GM21717 (cell line): ENCODE results near the gene KCND3.

Experiments used
- ATAC-seq: cut with Tn5 transposase; IDR thresholded peaks from one replicate; pipeline ENCODE4 v1.9.1; 2021; ENCODE audit warnings: mild to moderate bottlenecking, moderate library complexity; ENCODE audit not compliant: unreplicated experiment

KCND3 gene

DNA sequence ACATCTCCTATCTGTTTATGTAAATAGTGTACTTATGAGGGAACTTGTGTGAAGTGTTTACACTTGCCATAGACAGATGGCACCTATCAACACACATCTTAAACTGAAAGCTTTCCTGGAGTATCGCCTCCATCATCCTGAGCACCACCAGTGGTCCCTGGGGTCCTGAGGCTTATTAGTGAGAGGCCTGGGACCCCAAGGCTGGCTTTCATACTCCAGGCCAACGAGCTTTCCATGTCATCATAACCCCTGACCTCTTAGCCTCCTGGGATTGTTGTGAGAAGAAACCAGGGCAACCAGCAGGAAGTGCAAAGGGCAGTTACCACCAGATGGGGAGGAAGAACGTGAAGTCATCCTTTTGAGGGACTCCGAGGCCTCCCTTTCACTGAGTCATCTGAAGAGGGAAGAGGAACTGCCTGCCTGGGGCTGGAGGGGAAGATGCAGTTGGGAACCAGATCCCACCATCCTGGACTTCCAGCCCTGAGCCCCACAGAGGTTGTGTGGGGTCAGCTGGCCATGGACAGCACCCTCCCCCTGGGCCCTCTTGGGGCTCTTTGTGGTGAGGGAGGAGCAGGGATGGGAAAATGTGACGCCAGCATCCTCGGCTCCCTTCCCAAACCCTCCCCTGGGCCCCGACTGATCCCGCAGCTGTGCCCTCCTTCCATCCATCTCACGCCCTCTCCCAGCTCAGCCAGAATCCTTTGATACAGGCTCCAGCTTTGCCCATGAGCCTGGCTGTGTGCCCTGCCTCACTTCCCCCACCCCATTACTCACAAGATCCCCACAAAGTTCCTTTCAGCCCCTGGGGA, 256.1 kb downstream of the KCND3 start:
- ATAC-seq = no peak

DNA sequence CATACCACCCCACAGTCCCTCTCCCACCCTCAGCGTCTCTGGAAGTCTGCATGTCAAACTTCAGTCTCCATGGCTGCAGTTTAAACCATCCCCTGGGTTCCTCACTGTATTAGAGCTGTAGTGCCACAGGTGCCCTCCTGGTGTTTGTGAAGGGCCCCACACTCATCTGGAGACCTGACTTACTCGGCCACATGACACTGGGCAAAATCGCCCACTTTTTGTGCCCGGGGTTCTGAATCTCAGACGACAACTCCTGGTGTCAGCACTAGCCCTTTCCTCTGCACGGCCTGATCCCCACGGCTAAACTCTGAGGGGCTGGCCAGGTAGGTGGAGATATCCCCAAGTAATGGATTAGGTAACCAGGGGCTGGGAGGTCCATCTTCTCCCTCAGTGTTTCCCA, 256.8 kb downstream of the KCND3 start:
- no peak for ATAC-seq

DNA sequence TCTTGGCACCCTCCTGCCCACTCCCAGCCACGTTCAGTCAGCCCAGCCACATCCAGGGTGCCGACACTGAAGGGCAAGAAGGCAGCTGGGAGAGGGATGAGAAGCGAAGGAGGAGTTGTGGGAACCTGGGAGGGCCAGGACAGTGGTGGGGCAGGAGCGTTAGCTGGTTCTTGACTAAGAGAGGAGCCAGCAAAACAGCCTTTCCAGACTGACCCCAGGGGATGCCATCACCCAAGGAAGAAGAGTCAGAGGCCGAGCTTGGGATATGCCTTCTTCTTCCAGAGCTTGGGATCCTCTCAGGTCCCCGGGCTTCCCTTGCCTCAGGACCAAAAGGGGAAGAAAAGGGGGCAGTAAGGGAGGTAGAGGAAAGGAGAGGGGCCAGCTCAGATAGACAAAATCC, 257.5 kb downstream of the KCND3 start:
- no peak for ATAC-seq

DNA sequence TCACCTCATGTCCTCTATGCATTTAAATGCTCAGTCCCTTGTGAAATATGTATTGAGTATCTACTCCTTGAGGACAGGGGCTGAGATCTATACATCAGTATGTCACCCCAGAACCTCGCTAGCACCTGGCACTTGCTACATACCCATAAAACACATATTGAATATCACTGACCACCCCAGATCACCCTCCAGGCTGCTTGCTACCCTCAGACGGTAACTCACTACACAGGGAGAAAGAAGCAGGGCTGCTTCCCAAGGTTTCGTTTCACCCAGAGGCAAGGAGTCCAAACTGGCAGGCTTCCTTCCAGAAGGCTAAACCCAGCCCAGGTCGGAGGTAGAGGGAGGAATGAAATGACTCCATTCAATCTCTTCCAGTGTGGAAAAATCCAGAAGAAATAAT, 258.8 kb downstream of the KCND3 start:
- no peak for ATAC-seq

DNA sequence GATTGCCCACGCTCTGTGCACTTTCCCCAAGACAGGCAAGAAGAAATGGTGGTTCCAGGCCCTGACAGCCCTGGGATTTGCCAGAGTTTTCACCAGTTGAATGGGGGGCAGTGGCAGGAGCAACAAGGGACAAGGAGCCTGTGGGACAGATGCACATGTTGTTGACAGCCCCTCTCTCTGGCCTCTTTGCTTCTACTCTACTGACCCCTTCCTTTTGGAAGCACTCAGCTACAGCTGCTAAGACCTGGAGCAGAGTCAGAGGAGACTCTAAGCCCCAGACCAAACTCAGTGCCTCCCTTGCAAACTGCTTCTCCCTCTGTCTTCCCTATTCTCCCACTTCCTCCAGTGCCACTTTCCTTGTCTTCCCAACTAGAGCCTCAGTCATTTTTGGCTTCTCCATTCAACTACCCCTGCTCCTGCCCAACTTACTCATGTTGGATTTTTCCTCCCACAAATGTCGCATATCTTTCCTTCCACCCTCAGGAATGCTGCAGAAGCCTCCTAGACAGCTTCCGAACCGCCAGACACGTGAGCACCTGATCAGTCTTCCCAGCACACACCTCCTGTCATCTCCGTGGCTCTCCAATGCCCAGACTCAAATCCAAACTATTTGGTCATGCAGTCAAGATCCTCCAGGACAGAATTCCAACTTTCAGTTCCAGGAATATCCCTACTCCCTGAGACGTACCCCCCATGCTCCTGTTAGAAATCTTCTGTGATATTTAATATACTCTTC, 259.4 kb downstream of the KCND3 start:
- no peak for ATAC-seq

DNA sequence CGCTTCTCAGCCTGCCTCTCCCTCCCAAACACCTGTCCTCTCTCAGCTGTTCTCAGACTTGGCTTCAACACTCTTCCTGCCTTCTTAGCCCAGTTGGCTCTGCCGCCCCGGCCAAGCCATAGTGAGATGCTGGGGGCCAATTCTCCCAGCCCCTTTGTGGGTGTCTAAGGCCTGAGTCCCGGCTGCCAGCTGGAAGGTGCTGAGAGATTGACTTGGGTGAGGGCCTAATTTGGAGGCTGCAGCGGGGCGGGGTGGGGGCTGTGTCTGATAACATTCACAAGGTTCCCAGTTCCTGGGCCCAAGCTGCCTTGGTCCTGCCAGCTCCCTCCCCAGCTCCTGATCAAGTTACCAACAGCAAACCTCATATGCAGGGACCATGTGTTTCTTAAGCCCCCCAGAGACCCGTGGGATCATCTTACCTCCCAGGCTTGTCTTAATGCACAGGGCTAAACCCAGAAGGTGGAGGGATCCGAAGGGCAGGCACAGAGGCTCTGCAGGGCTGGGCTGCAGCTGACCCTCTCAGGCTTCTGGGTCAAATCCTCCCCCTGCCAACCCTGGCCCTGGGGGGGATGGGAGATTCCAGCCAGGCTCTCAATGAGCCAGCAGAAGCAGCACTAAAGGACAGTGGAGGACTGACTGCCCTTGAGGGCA, 260.1 kb downstream of the KCND3 start:
- ATAC-seq = no peak

DNA sequence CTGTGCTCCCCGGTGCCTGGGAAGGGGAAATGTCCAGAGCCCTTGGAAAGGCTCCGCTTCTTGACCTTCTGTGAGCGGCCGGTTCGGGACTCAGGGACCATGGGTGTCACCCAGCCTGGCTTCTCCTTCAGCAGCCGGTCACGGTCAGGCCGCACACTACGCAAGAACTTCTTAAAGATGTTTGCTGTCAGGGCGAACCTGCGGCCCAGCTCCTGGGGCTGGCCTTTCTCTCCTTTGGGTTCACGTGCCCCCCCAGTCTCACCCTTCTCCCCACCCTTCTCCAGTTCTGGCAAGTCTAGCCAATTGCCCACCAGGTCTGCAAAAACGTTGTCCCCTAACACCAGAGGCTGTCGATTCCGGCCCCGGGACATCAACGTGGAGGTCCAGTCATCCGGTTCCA, 262.4 kb downstream of the KCND3 start:
- ATAC-seq = no peak

DNA sequence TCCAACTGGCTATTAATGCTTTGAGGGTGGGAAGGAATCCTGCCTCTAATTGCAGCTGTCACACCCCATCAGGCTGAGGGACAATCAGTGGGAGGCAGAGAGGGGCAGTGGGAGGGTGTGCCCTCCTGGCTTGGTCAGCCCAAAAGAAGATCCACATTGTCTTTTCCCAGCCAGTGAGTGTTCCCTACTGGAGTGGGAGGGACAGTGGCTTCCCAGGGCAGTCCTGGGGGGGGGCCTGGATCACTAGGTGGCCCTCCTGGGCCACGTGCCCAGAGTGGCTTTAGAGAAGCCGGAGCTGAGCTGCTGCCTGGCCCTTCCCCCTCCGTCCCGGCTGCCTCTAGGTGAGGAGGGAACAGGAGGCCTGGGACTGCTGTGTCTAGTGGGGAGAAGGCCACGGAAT, 264.3 kb downstream of the KCND3 start:
- ATAC-seq = no peak

- ATAC-seq = no peak
Observed at GRCh38 chr1:111723871-111724270, 265.6 kb downstream of the KCND3 start.

GRCh38 chr1:111723091-111723806, 266.2 kb downstream of the KCND3 start:
- ATAC-seq = no peak

DNA sequence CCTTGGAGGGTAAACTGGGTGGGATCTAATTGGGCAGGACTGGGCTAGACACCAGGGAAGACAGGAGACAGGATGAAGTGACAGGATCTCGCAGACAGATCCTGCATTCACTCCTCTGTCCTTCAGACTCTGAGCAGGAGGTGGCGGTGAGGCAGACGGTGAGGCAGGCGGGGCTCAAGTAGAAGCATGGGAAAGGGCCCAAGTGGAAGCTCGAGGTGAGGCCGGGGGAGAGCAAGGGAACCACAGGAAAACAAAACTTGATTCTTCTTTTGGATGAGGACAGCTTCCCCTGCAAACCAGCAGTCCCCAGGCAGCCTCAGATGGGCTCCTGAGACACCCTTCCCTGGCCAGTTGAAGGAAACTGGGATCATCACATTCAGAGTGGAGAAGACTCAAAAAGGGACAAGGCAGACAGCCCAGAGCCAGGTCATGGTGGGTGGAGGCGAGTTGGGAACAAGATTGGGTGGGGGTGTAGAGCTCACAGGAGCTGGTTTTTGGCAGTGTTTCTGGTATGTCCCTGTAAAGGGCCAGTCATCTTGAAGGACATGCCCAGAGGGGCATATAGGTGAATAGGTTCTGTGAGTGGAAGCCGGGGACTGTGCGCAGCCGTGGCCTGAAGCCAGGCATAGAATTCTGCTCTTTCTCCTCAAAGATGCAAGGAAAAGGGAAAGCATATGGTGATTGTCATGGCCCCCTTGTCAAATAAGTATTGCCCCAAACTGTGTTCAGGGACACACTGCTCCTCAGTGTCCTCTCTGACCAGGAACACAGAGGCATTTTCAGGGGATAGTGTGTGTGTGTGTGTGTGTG, 268.3 kb downstream of the KCND3 start:
- ATAC-seq = no peak
